BE2C (cell line): ENCODE data around the gene TWSG1.
"Not testable (repeated sequence)": the region's sequence is repeated elsewhere in the genome, so short reads cannot be mapped to it uniquely, and the experiment has no call there.

Experiments used
- DNase-seq: peaks from one replicate; pipeline ENCODE4 v3.0.0-alpha.2; 2020
- H3K27me3 ChIP-seq: fragments of 250-450 bp; sonication (Bioruptor Pico); 2 replicates; pipeline ENCODE4 v1.5.1; 2020; ENCODE audit warnings: mild to moderate bottlenecking
- H3K36me3 ChIP-seq: fragments of 250-450 bp; sonication (Bioruptor Pico); 2 replicates; pipeline ENCODE4 v1.5.1; 2020; ENCODE audit warnings: mild to moderate bottlenecking
- H3K4me1 ChIP-seq: fragments of 250-450 bp; sonication (Bioruptor Pico); 2 replicates; pipeline ENCODE4 v1.5.1; 2020
- H3K4me3 ChIP-seq: 2 replicates; pipeline ENCODE4 v1.5.1; 2011; ENCODE audit warnings: low read depth, low read length
- H3K9me3 ChIP-seq: fragments of 250-450 bp; sonication (Bioruptor Pico); 2 replicates; pipeline ENCODE4 v1.5.1; 2020
- CTCF ChIP-seq: IDR thresholded peaks from 2 replicates; pipeline ENCODE4 v1.5.1; 2012; ENCODE audit warnings: mild to moderate bottlenecking, low read depth, low read length

Gene TWSG1

GRCh38 chr18:9401176-9401575, 66.6 kb downstream of the TWSG1 start:
- no peak for DNase-seq
- Histone ChIP-seq H3K27me3 (no peaks in the 10 kb centered on the region), H3K4me3 (no peak overlapping the region), H3K4me1 (no peaks in the 10 kb centered on the region), H3K9me3 (no peaks in the 10 kb centered on the region), H3K36me3 (no peaks in the 10 kb centered on the region)
- no peak for TF ChIP-seq CTCF

GRCh38 chr18:9402358-9403007, 67.9 kb downstream of the TWSG1 start:
- not testable (repeated sequence) for H3K9me3 ChIP-seq, H3K4me3 ChIP-seq, H3K27me3 ChIP-seq, H3K4me1 ChIP-seq, DNase-seq, H3K36me3 ChIP-seq

GRCh38 chr18:9403795-9404564, 69.4 kb downstream of the TWSG1 start:
- Histone ChIP-seq H3K36me3 (no peaks in the 10 kb centered on the region), H3K4me1 (no peaks in the 10 kb centered on the region), H3K4me3 (no peak overlapping the region), H3K9me3 (no peaks in the 10 kb centered on the region), H3K27me3 (no peaks in the 10 kb centered on the region)
- peak; percentile 31 for DNase-seq
- TF ChIP-seq CTCF, result no peak

GRCh38 chr18:9404565-9405060, 70.0 kb downstream of the TWSG1 start:
- Histone ChIP-seq H3K4me1 (no peaks in the 10 kb centered on the region), H3K36me3 (no peaks in the 10 kb centered on the region), H3K4me3 (no peak overlapping the region), H3K27me3 (no peaks in the 10 kb centered on the region), H3K9me3 (no peaks in the 10 kb centered on the region)
- DNase-seq, result no peak
- TF ChIP-seq CTCF, result no peak

- Histone ChIP-seq H3K9me3 (no peaks in the 10 kb centered on the region), H3K4me1 (no peaks in the 10 kb centered on the region), H3K4me3 (no peak overlapping the region), H3K27me3 (no peaks in the 10 kb centered on the region), H3K36me3 (no peaks in the 10 kb centered on the region)
- DNase-seq, result no peak
- TF ChIP-seq CTCF, result no peak
These were observed 70.6 kb downstream of the TWSG1 start for GRCh38 chr18:9405130-9405529.

GRCh38 chr18:9405977-9406376, 71.4 kb downstream of the TWSG1 start:
- no peak for DNase-seq
- Histone ChIP-seq H3K36me3 (no peaks in the 10 kb centered on the region), H3K4me3 (no peak overlapping the region), H3K27me3 (no peaks in the 10 kb centered on the region), H3K9me3 (no peaks in the 10 kb centered on the region), H3K4me1 (no peaks in the 10 kb centered on the region)
- no peak for TF ChIP-seq CTCF
